GM18511 (cell line): ENCODE measurements around the gene RORC.
"Not testable (repeated sequence)": the region's sequence is repeated elsewhere in the genome, so short reads cannot be mapped to it uniquely, and the experiment has no call there.

ENCODE experiments used
- ATAC-seq: cut with Tn5 transposase; IDR thresholded peaks from one replicate; pipeline ENCODE4 v1.9.1; 2021; ENCODE audit warnings: mild to moderate bottlenecking, moderate library complexity; ENCODE audit not compliant: unreplicated experiment

The RORC gene

DNA sequence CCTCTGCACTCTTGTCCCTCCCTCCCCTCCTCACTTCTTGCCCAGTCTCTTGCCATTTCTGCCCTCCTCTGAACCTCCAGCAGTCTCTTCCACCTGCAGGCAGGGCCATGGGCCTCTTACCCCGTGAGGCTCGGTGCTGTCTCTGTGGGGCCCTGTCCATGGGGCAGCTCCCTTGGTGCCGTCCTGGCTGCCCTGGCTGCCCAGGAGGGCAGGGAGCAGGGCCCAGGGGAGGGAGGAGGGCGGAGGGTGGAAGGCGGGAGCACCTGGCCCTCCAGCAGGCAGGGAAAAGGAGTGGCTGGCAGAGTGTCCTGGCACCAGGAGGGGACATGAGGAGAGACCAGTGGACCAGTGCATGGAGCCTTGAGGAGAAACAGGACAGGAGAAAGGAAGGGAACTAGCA is at the start of gene RORC:
TSS of gene RORC (minus strand) at position 198 of the 400 bp plus-strand sequence. CDS start at position 160, 38 bp downstream.
- ATAC-seq: no peak

DNA sequence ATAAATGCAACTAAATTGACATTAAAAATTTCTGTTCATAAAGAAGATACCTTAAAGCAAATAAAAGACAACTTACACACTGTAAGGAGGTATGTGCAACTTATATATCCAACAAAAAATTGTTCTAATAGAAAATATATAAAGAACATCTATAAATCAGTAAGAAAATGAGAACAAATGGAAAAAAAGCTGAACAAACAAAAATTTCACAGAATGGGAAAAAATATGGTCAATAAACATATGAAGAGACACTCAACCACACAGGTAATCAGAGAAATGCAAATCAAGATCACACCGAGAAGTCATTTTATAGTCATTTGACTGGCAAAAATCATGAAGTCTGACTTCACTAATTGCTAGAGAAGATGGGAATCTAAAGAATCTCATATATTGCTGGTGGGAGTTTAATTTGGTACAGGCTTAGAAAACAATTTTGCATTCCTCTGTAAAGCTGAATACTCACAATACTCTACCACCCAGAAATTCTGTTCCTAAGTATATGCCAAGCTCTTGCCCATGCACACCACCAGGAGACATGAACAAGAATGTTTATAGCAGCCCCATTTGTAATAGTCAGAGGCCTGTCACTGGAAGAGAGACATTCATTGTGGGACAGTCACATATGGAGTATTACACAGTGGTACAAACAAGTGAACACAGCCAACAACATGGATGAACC is 44.0 kb upstream of the RORC start:
- ATAC-seq: no peak

DNA sequence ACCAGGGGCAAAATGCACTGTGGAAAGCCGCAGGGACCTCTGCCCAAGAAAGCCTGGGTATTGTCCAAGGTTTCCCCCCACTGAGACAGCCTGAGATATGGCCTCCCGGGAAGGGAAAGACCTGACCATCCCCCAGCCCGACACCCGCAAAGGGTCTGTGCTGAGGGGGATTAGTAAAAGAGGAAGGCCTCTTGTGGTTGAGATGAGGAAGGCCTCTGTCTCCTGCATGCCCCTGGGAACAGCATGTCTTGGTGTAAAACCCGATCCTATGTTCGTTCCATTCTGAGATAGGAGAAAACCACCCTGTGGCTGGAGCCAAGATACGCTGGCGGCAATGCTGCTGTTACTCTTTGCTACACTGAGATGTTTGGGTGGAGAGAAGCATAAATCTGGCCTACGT is 41.2 kb upstream of the RORC start:
- not testable (repeated sequence) for ATAC-seq

DNA sequence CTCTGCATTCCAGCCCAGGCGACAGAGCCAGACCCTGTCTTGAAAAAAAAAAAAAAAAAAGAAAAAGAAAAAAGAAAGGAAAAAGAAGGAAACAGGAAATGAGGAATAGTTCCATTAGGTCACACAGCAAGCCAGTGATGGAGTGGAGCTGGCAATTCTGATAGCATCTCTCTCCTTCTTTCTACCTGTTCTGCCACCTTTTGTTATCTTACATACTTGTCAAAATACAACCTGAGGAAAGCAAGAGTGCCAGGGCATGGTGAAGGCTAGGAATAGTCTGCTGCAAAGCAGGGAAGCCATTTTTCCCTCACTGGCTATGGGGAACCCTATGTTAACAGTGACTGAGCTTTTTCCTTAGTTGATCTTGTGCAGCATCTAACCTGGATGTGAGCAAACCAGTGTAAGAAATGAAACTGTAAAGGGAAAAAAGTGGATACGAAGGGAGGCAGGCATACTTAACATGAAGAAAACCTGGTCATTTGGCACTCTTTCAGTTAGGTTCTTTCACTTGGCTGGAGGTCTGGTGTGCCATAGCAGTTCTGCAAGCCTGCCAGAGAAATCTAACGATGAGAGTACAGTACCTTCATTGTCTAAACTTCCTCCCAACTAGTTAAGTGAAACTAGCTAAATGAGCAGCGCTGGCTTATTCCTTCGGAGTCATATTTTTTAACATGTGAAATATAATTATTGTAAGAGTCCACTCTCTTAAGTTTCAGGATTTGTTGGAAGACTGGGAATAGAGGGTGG is 39.9 kb upstream of the RORC start:
- no peak for ATAC-seq

DNA sequence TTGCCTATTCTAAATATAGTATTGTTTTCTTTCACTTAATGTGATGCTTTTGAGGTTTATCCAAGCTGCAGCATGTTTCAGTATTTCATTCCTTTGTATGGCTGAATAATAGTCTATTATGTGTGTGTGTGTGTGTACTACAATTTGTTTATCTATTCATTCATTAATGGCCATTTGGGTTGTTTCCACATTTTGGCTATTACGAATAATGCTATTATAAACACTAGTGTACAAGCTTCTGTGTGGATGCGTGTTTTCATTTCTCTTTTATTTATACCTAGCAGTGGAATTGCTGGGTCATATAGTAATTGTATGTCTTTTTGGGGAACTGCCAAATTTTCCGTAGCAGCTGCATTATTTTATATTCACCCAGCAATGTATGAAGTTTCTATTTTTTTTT is 36.9 kb upstream of the RORC start:
- no peak for ATAC-seq

DNA sequence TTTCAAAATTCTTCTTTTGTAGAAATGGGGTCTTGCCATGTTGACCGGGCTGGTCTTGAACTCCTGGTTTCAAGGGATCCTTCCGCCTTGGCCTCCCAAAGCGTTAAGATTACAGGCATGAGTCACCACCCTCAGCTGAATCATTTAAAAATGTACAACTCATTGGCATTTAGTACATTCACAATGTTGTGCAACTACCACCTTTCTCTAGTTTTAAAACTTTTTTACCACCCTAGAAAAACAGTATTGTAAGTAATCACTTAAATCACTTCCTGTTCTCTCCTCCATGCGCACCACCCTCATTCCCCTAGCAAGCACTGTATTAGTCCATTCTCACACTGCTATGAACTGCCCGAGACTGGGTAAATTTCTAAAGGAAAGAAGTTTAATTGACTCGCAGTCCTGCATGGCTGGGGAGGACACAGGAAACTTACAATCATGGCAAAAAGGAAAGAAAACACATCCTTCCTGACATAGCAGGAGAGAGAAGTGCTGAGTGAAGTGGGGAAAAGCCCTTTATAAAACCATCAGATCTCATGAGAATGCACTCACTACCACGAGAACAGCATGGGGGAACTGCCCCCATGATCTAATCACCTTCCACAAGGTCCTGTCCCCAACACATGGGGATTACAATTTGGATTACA is 36.3 kb upstream of the RORC start:
- ATAC-seq: no peak

DNA sequence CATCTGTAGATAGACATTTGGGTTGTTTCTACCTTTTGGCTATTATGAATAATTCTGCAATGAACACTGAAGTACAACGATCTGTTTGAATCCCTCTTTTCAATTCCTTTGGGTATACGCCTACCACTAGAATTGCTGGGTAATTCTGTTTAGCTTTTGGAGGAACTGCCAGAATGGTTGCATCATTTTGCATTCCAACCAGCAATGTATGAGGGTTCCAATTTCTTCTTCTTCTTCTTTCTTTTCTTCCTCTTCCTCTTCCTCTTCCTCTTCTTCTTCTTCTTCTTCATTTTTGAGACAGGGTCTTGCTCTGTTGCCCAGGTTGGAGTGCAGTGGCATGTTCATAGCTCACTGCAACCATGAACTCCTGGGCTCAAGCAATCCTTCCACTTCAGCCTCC is 35.7 kb upstream of the RORC start:
- no peak for ATAC-seq

DNA sequence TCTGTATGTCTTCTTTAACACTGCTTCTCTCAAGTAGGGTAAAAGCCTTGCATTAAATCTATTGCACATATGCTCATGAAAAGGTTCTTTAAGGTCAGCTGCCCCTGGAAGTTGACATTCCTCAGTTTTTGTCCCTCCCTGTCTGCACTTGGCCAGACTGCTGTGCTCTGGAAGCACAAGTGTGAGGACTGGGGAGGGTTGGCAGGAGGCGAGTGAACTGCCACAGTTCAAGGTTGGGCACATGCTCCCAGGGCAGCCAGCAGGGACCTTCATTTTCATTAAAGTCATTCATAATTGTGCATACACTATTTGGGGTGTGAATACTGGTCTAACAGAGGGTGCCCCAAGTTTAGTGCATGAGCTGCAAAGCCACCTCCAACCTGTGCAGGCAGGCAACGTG is 32.8 kb upstream of the RORC start:
- ATAC-seq: no peak

DNA sequence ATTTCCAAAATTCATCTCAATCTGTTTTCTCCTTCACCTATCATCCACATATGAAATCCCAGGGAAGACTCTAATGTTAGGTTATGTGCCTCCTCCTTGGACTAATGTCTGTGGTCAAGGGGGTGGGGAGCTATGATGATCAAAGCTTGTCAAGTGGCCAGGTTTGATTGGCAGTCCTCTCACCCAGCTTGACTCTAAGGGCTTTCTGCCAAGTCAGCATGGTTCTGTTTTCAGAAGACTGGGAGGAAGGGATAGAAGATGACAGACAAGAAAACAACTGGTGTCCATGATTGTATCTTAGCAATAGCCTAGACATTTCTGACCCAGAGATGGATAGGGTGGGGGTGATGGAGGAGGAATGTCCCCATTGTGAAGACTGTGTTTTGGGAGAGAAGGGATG is 31.0 kb upstream of the RORC start:
- ATAC-seq: no peak

DNA sequence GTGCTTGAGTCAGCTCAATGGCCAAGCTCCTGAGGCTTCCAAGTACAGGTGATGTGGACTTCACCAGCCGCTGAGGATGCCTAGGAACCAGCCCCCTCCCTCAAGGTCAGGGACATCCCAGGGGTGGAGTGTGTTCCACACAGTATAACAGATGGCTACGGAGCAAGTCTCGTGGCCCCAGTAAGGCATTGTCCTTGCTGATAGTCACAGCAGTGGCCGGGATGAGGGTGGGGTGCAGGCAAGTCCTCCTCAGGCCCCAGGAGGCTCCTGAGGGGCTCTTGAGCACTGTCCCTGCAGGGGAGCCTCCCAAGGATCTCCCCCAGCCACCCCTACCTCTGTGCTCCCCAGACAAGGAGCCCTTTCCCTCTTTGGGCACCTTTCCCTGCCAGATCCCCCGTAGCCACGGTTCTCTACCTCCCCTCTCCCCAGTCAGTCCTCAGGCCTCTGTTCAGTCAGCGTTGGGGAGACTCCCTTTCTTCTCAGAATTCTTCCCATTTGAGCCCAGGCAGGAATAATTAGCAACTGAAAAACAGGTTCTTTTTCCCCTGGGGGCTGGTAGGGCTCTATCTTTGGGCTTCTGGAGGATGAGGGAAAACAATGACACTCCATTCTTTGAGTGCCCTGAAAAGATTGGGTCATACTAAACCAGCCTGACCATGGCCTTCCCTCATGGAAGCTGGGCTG is 29.0 kb upstream of the RORC start:
- no peak for ATAC-seq

DNA sequence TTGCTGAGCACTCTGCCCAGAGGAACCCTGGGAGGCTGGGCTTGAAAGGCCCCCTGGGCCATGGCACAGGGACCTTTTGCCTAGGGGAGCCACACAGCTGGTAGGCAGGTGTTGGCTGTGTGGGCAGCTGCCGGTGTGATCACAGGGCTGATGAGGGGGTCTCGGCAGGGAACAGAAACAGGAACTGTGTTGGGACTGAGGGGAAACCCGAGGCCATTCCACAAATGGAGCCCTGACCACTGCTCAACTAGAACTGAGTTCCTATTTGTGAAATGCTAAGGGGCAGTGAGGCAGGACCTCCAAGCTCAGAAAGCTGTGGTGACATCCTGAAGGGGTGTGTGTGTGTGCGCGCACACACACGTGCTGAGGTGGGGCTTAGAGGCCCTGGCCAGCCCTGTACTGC is 28.3 kb upstream of the RORC start:
- no peak for ATAC-seq

DNA sequence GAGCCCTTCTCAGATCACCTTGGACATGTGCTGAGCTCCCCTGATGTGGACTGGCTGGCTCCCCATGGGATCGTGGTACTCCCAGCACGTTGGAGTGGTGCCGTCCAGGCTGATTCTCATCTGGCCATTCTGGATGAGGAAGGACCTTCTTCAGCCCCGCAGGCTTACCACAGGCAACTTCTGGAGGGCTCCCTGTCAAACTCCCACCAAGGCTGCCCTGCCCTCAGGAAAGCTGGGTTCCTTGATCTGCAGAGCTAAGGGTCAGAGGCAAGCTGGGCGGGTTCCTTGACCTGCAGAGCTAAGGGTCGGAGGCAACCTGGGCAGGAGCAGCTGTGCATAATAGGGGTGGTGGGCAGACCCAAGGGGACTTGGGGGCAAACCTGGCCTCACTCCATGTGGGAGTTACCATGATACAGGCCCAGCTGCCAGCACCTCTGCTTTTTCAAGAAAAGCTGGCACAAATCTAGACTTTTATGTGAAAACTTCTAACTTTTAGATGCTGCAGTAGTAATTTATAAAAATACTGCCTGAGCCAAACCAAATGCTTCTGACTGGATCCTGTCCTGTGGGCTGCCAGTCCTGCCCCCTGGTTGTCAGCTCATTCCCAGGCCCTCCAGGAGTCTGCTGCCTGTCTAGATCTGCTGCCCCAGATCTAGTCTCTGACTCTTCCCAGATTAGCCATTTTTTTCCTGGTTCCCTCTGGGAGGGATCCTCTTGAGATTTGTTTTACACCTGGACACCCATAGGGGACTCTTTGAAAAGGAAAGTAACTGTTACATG is 27.5 kb upstream of the RORC start:
- ATAC-seq: no peak

DNA sequence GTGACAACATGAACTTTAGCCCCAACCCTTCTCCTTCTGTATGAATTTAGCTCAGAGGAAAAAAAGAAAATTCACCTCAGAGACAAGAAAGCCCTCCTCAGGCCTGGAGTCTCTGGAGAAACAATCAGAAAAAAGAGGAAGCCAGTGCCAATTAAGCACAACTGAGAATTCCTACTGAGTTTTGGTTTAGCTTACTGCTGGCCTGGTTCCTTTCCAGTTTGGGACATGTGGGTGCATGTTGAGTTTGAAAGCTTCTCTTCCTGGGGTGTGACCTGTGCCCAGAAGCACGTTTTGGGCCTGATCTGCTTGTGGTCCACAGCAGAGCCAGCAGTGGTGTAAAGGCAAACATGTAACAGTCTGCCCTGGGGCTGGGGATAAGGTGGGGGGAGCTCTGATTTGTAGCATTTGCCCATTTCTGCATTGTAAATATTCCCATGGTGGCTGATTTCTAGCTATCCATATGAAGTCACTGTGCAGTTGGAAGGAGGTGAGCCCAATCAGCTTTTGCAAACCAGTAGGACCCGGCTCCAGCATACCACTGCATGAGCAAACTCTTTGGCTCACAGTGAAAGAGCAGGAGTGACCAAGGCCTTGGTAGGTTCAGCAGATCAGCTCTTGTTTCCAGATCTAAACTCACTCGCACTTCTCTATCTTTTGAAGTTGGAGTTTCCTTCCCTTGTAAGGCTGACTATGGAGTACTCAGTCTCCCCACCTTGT is 26.6 kb upstream of the RORC start:
- ATAC-seq: no peak

DNA sequence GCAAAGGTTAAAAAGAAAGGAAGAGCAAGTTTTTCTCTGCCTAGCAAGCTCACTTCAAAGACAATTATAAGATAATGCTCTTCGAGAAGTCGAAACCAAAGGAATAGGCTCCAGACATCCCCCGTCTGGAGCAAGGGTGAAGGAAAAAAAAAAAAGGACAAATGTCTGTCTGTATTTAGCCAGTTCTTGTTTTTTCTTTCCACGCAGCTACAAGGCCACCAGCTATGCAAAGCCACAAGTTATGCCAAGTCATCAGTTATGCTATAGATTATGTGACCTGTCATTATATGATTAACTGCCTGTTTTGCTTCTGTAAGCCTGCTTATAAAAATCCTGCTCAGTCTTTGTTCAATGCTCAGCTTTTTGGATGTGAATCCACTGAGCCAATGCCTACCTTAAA is 24.3 kb upstream of the RORC start:
- ATAC-seq: no peak

DNA sequence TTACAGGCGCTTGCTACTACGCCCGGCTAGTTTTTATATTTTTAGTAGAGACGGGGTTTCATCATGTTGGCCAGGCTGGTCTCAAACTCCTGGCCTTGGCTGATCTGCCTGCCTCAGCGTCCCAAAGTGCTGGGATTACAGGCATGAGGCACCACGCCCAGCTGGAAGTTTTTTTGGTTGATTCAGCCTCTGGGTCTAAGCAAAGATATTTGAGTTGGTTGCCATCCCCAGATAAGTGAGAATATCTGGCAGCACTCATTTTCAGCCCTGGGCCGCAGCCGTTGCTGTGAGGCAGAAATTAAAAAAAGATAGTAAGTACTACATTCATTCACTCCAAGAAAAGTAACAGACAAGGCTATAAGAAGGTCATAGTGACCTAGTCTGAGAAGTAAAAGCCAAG is 23.9 kb upstream of the RORC start:
- ATAC-seq: not testable (repeated sequence)

DNA sequence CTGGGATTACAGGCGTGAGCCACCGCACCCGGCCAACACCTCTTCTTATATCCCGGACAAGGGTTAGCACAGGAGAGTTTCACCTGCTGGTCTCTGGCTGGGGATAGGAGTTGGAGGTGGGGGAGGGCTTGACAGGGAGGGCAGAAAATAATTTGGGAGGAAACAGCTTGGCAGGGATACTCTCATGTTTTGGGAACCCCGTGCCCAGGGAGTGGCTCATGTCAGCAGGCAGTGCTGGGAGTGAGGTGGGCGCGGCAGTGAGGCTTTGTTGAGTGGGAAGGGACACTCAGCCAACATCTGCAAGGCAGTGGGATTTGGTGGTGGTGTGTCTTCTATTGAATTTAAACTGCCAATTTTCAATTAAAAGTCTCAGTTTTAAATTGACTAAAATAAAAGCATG is 23.1 kb upstream of the RORC start:
- ATAC-seq: no peak

DNA sequence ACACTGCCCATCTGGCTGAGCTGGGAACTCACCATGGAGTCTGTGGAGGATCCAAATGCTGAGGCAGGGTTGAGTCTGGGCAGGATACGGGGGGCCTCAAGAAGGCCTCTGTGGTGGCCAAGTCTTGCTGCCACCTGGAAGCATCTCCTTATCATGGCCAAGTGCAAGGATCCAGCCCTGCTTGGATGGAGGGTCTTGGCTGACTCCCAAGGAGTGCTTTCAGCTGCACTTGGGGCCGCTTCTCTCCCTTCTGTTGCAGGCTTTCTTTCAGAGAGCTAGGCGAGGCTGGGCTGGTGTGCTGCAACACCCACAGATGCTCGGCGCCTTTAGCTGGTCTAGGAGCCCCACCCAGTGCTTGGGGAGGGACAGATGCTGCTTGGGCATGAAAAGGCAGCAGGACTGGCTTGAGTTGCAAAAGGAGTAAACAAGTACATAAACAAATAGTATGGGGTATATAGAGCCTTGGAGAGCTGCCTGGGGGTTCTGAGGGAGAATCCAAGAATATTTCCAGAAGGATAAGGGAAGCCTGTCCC is 21.9 kb upstream of the RORC start, which contains the start of gene THEM5:
TSS of gene THEM5 (minus strand) at position 302 of the 533 bp plus-strand sequence. CDS start at position 155, 147 bp downstream.
- ATAC-seq: no peak

DNA sequence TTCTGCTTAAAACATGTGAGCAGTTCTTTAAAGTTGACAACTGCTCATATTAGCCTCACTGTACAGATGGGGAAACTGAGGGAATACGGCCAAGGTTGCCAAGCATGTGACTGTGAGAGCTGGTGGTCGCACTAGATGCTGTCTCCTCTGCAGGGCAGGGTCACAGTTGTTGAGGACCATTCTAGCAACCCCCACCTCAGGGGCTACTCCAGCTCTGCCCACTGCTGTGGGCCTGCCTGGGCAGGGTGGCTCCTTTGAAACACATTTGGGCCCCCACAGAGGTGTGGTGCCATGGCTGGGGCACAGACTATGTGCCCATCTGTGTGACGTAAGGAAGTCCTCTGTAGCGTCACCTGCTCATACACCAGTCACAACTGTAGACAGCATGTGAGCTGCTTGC is 21.1 kb upstream of the RORC start:
- ATAC-seq: no peak

DNA sequence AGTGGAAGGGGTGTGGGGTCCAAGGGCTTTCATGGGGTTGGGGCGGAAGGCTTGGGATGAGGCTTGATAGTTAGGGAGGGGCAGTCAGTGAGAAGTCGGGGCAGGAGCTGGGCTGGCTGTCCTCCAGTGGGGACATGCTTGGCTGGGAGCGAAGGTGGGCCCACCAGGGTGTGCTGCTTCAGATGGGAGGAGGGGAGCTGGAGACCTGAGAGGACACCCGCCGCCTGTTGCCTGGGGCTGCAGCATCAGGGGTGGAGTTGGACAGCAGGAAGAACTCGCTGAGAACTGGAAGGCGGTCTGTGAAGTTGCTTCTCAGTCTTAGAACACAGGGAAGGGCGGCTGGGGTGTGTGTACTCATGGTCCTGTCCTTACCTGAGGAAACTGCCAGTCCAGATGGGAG is 20.3 kb upstream of the RORC start:
- no peak for ATAC-seq

DNA sequence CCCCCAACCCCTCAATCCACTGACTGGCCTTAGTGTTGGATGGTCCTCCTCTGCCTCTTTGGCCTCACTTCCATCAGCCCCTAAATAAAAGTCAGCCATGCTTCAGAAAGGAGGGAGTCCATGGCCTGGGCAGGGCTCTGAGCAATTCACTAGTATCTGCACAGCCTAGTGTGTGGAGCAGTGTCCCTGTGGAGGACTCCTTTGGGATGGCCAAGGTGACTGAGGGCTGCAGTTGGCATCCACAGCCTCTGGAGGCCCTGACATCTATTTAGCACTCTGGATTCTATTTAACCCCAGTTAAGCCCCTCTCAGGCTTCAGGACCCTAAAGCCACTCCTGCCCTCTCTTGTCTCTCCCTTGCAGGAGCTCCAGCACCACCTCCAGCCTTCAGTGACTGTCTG is 18.3 kb upstream of the RORC start:
- ATAC-seq: no peak
